PC-9 (cell line): Measurements from ENCODE around the gene RBM45. TPM values are rescaled to one million over a fixed set of nuclear protein-coding genes. Genes with fewer than 3 reads are reported as not detected.

Source experiments
- BruUV-seq: library from RNA; stranded (reverse); fragments of 400-500 nt; replicated peaks from 2 replicates; lab custom pipeline; 2021; lab: Mats Ljungman, UMichigan
- CTCF ChIA-PET: fragments of 300-600 bp; sonication (Branson Sonifier 250); formaldehyde crosslinking; loops from one replicate; lab custom pipeline; 2022; ENCODE audit warnings: antibody characterized with exemption; lab: Charles Lee
- POLR2A ChIA-PET: fragments of 300-600 bp; sonication (Branson Sonifier 250); formaldehyde crosslinking; loops from one replicate; lab custom pipeline; 2022; ENCODE audit warnings: antibody characterized with exemption; ENCODE audit not compliant: unreplicated experiment; lab: Charles Lee
- DNase-seq, 2 experiments: peaks; one replicate each; pipeline versions ENCODE4 v3.0.0 to v3.0.0-alpha.2; 2015 to 2022; ENCODE audit warnings: mixed read lengths in 1 of 2
- H2AFZ ChIP-seq: fragments of 200-600 bp; sonication (generic); 2 replicates; pipeline ENCODE4 v1.8.1; 2017; ENCODE audit warnings: antibody characterized with exemption
- H3F3A ChIP-seq: fragments of 200-600 bp; sonication (generic); 2 replicates; pipeline ENCODE4 v1.8.1; 2017; ENCODE audit warnings: antibody characterized with exemption, mild to moderate bottlenecking, low read depth; ENCODE audit not compliant: insufficient read depth
- H3K27ac ChIP-seq: fragments of 200-600 bp; sonication (generic); 2 replicates; pipeline ENCODE4 v1.6.1; 2016; ENCODE audit warnings: mixed run types
- H3K27me3 ChIP-seq: fragments of 200-600 bp; sonication (generic); 2 replicates; pipeline ENCODE4 v1.6.1; 2016; ENCODE audit warnings: low read depth, mixed run types; ENCODE audit not compliant: insufficient read depth
- H3K36me3 ChIP-seq: fragments of 200-600 bp; sonication (generic); 2 replicates; pipeline ENCODE4 v1.6.1; 2016; ENCODE audit warnings: low read depth, mixed run types
- H3K4me1 ChIP-seq: fragments of 200-600 bp; sonication (generic); replicated peaks from 2 replicates; pipeline ENCODE4 v1.6.1; 2016; ENCODE audit warnings: mixed run types; ENCODE audit not compliant: insufficient read depth
- H3K4me2 ChIP-seq: fragments of 200-600 bp; sonication (generic); 2 replicates; pipeline ENCODE4 v1.6.1; 2017; ENCODE audit warnings: mixed run types
- H3K4me3 ChIP-seq: fragments of 200-600 bp; sonication (generic); 2 replicates; pipeline ENCODE4 v1.6.1; 2016; ENCODE audit warnings: mixed run types
- H3K79me2 ChIP-seq: fragments of 200-600 bp; sonication (generic); 2 replicates; pipeline ENCODE4 v1.6.1; 2017; ENCODE audit warnings: low read depth, mixed run types
- H3K9me2 ChIP-seq: fragments of 200-600 bp; sonication (generic); 2 replicates; pipeline ENCODE4 v1.8.1; 2017; ENCODE audit warnings: mild to moderate bottlenecking; ENCODE audit not compliant: insufficient read depth
- H3K9me3 ChIP-seq: fragments of 200-600 bp; sonication (generic); 2 replicates; pipeline ENCODE4 v1.8.1; 2016; ENCODE audit warnings: low read depth; ENCODE audit not compliant: insufficient read depth
- H4K20me1 ChIP-seq: fragments of 200-600 bp; sonication (generic); 2 replicates; pipeline ENCODE4 v1.8.1; 2017; ENCODE audit not compliant: insufficient read depth
- CTCF ChIP-seq: fragments of 200-600 bp; sonication (generic); conservative IDR thresholded peaks from 2 replicates; pipeline ENCODE4 v1.6.1; 2017; ENCODE audit warnings: mixed run types, antibody characterized with exemption, mild to moderate bottlenecking, moderate library complexity
- EZH2 ChIP-seq: fragments of 200-600 bp; sonication (generic); IDR thresholded peaks from 2 replicates; pipeline ENCODE4 v1.8.0; 2017; ENCODE audit warnings: antibody characterized with exemption, low read depth
- intact Hi-C: fragments of 100-400 bp; cut with micrococcal nuclease; formaldehyde crosslinking; loops from one replicate; pipeline ENCODE4 v1.10.0; 2022; ENCODE audit not compliant: unreplicated experiment
- total RNA-seq: library from RNA; stranded (reverse); gene quantifications from 2 replicates; pipeline ENCODE4 v1.2.3, GENCODE V29; 2021

Gene RBM45
- total RNA-seq, 1 experiment from 2014 or later, result 12.6 TPM

- BruUV-seq, result no TSS peak
- H3K79me2 ChIP-seq, result no peaks in the 10 kb centered on the region
- no peak overlapping the region for H3K27ac ChIP-seq
- H3K27me3 ChIP-seq, result no peaks in the 10 kb centered on the region
- H3K4me2 ChIP-seq, result no peak overlapping the region
- H2AFZ ChIP-seq, result no peak overlapping the region
- POLR2A ChIA-PET, result no interaction called here
- H3K4me3 ChIP-seq, result no peak overlapping the region
- intact Hi-C loops, result no loop called here
- no peaks in the 10 kb centered on the region for H4K20me1 ChIP-seq
- DNase-seq, result no peak
- H3K4me1 ChIP-seq, result no peaks in the 10 kb centered on the region
- CTCF ChIA-PET, result interaction anchor here (0.6 kb wide), 1 partner anchor 324 kb away, joined by 3 read pairs; no protein-coding TSS in a partner anchor
- no peaks in the 10 kb centered on the region for H3F3A ChIP-seq
- H3K36me3 ChIP-seq, result no peaks in the 10 kb centered on the region
- no peaks in the 10 kb centered on the region; the same call in 1 of the 2 replicates for H3K9me2 ChIP-seq
- H3K9me3 ChIP-seq, result no peaks in the 10 kb centered on the region
- TF ChIP-seq CTCF (no peak), EZH2 (no peak)
Measured at GRCh38 chr2:178093471-178093870, 18.8 kb upstream of the RBM45 start.

GRCh38 chr2:178101321-178102079 is 10.7 kb upstream of the RBM45 start:
- TF ChIP-seq EZH2 (no peak), CTCF (no peak)
- ChIA-PET CTCF (no interaction called here), POLR2A (interaction anchor here (0.7 kb wide), 1 partner anchor 91 kb away, joined by 5 read pairs; no protein-coding TSS in a partner anchor)
- Histone ChIP-seq H3K79me2 (no peaks in the 10 kb centered on the region), H3K4me3 (no peak overlapping the region), H3F3A (peaks cover 7% of the 10 kb centered on the region), H3K36me3 (no peaks in the 10 kb centered on the region), H3K9me2 (no peaks in the 10 kb centered on the region; the same call in 1 of the 2 replicates), H3K4me2 (no peak overlapping the region), H3K27me3 (no peaks in the 10 kb centered on the region), H3K4me1 (peaks cover 12% of the 10 kb centered on the region), H3K9me3 (no peaks in the 10 kb centered on the region), H2AFZ (no peak overlapping the region), H4K20me1 (no peaks in the 10 kb centered on the region), H3K27ac (no peak overlapping the region)
- intact Hi-C loops, result no loop called here
- DNase-seq, result no peak
- BruUV-seq, result no TSS peak

DNA sequence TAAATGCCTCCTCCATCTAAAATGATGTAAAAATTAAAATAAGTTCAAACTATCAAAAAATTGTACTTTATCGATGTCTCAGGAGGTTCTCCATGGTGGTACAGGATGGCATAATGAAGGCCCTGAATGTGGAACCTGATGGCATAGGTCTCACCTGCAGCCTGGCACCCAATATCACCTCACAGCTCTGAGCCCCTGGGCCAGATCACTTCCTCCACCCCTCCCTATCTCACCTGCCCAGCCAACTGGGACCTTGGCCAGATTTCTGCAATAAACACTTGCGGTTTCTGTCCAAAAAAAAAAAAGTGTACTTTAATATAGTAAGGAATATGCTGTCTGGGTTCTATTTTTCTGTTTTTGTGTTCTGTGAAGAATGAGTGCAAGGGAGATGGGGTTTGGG is 6.7 kb upstream of the RBM45 start:
- H2AFZ ChIP-seq, result no peak overlapping the region
- intact Hi-C loops, result no loop called here
- DNase-seq, result peak; percentile 45 to 49
- TF ChIP-seq CTCF, result no peak
- no peak for TF ChIP-seq EZH2
- H3K79me2 ChIP-seq, result no peaks in the 10 kb centered on the region
- H3K4me1 ChIP-seq, result peaks cover 12% of the 10 kb centered on the region
- BruUV-seq, result no TSS peak
- no peaks in the 10 kb centered on the region for H3K27me3 ChIP-seq
- H3K36me3 ChIP-seq, result no peaks in the 10 kb centered on the region
- H3K4me2 ChIP-seq, result peak overlapping the region; percentile 17
- H3K9me3 ChIP-seq, result no peaks in the 10 kb centered on the region
- H3K27ac ChIP-seq, result no peak overlapping the region
- peaks cover 7% of the 10 kb centered on the region for H3F3A ChIP-seq
- CTCF ChIA-PET, result interaction anchor here (0.5 to 1.1 kb wide), 3 partner anchors 11 to 690 kb away, joined by 3 to 4 read pairs (median 3); no protein-coding TSS in a partner anchor
- POLR2A ChIA-PET, result no interaction called here
- H3K9me2 ChIP-seq, result no peaks in the 10 kb centered on the region
- no peak overlapping the region for H3K4me3 ChIP-seq
- H4K20me1 ChIP-seq, result no peaks in the 10 kb centered on the region
